NB4 (cell line): ENCODE measurements around the gene NOP14.
"Not testable (repeated sequence)": the region's sequence is repeated elsewhere in the genome, so short reads cannot be mapped to it uniquely, and the experiment has no call there.

Experiments used
- DNase-seq: peaks from one replicate; pipeline ENCODE4 v3.0.0; 2010; ENCODE audit warnings: low read depth
- H3K4me3 ChIP-seq: one replicate; pipeline ENCODE4 v1.5.1; 2011; ENCODE audit warnings: mild to moderate bottlenecking, low read depth, low read length, moderate library complexity
- CTCF ChIP-seq: IDR thresholded peaks from one replicate; pipeline ENCODE4 v1.5.1; 2012; ENCODE audit warnings: low read depth, low read length
- MAX ChIP-seq: IDR thresholded peaks from 2 replicates; pipeline ENCODE4 v1.6.1; 2011; ENCODE audit warnings: low read depth, low read length
- MYC ChIP-seq: IDR thresholded peaks from 2 replicates; pipeline ENCODE4 v1.6.1; 2011; ENCODE audit warnings: low read depth, low read length
- POLR2A ChIP-seq: IDR thresholded peaks from 2 replicates; pipeline ENCODE4 v1.6.1; 2011; ENCODE audit warnings: mild to moderate bottlenecking; ENCODE audit not compliant: insufficient read length; ENCODE audit errors: extremely low read depth

The NOP14 gene

GRCh38 chr4:2941138-2942036 lies 21.8 kb downstream of the NOP14 start:
- no peak overlapping the region for H3K4me3 ChIP-seq
- TF ChIP-seq CTCF (no peak), POLR2A (no peak), MYC (no peak)
- DNase-seq = peak; percentile 16

- no peak for TF ChIP-seq MYC
- TF ChIP-seq CTCF = no peak
- TF ChIP-seq MAX = no peak
- peak; percentile 36 for TF ChIP-seq POLR2A
- peak; percentile 27 for DNase-seq
- H3K4me3 ChIP-seq = no peak overlapping the region
Measured at GRCh38 chr4:2940267-2941137, 22.7 kb downstream of the NOP14 start.

GRCh38 chr4:2939383-2940243 lies 23.6 kb downstream of the NOP14 start:
- TF ChIP-seq CTCF = no peak
- no peak for TF ChIP-seq MYC
- TF ChIP-seq MAX = no peak
- no peak overlapping the region for H3K4me3 ChIP-seq
- peak; percentile 36 for DNase-seq

- no peak overlapping the region for H3K4me3 ChIP-seq
- TF ChIP-seq MYC (no peak), MAX (no peak), POLR2A (no peak), CTCF (no peak)
- peak; percentile 29 for DNase-seq
Measured at GRCh38 chr4:2938906-2939305, 24.3 kb downstream of the NOP14 start.

GRCh38 chr4:2938411-2938810 lies 24.8 kb downstream of the NOP14 start:
- H3K4me3 ChIP-seq = not testable (repeated sequence)
- peak; percentile 8 for DNase-seq

GRCh38 chr4:2937986-2938385 lies 25.2 kb downstream of the NOP14 start:
- no peak for DNase-seq
- no peak overlapping the region for H3K4me3 ChIP-seq
- TF ChIP-seq CTCF = no peak
- no peak for TF ChIP-seq MYC
- no peak for TF ChIP-seq MAX
- TF ChIP-seq POLR2A = no peak
